Loucy (cell line): ENCODE data around the gene MPDZ.

Experiments used
- H2AFZ ChIP-seq: fragments of 200-600 bp; sonication (generic); 2 replicates; pipeline ENCODE4 v1.6.0; 2016; ENCODE audit warnings: antibody characterized with exemption, mild to moderate bottlenecking, low read length, moderate library complexity
- H3F3A ChIP-seq: fragments of 200-600 bp; 2 replicates; pipeline ENCODE4 v1.6.0; 2016; ENCODE audit warnings: antibody characterized with exemption, low read depth, mild to moderate bottlenecking
- H3K27me3 ChIP-seq: fragments of 200-600 bp; sonication (generic); 2 replicates; pipeline ENCODE4 v1.6.1; 2014; ENCODE audit warnings: low read length, mild to moderate bottlenecking; ENCODE audit not compliant: insufficient read depth, poor library complexity, severe bottlenecking
- H3K36me3 ChIP-seq: fragments of 200-600 bp; sonication (generic); 2 replicates; pipeline ENCODE4 v1.6.1; 2016; ENCODE audit warnings: low read length; ENCODE audit not compliant: insufficient read depth
- H3K4me1 ChIP-seq: fragments of 200-600 bp; sonication (generic); 2 replicates; pipeline ENCODE4 v1.5.1; 2014; ENCODE audit warnings: low read length, mild to moderate bottlenecking; ENCODE audit not compliant: insufficient read depth, poor library complexity, severe bottlenecking
- H3K4me2 ChIP-seq: fragments of 200-600 bp; sonication (generic); 2 replicates; pipeline ENCODE4 v1.6.0; 2014; ENCODE audit warnings: antibody characterized with exemption, low read length, low read depth, mild to moderate bottlenecking; ENCODE audit not compliant: poor library complexity, severe bottlenecking
- H3K4me3 ChIP-seq: fragments of 200-600 bp; sonication (generic); 2 replicates; pipeline ENCODE4 v1.5.1; 2014; ENCODE audit warnings: low read length, mild to moderate bottlenecking, mixed read lengths; ENCODE audit not compliant: poor library complexity, severe bottlenecking
- H3K79me2 ChIP-seq: fragments of 200-600 bp; sonication (generic); 2 replicates; pipeline ENCODE4 v1.6.1; 2014; ENCODE audit warnings: low read length; ENCODE audit not compliant: insufficient read depth
- H3K9ac ChIP-seq: fragments of 200-600 bp; sonication (generic); 2 replicates; pipeline ENCODE4 v1.6.0; 2014; ENCODE audit warnings: mild to moderate bottlenecking, low read depth, low read length, moderate library complexity; ENCODE audit not compliant: poor library complexity, severe bottlenecking
- H3K9me2 ChIP-seq: fragments of 200-600 bp; sonication (generic); replicated peaks from 2 replicates; pipeline ENCODE4 v1.6.1; 2016; ENCODE audit warnings: low read depth, low read length, mixed read lengths
- H3K9me3 ChIP-seq: fragments of 200-600 bp; sonication (generic); 2 replicates; pipeline ENCODE4 v1.6.1; 2014; ENCODE audit warnings: mild to moderate bottlenecking, antibody characterized with exemption, low read length, low read depth; ENCODE audit not compliant: insufficient read depth
- H4K20me1 ChIP-seq: fragments of 200-600 bp; sonication (generic); 2 replicates; pipeline ENCODE4 v1.6.0; 2014; ENCODE audit warnings: antibody characterized with exemption, low read length, mild to moderate bottlenecking; ENCODE audit not compliant: insufficient read depth, poor library complexity, severe bottlenecking
- CTCF ChIP-seq: fragments of 200-600 bp; sonication (generic); conservative IDR thresholded peaks from 2 replicates; pipeline ENCODE4 v1.5.1; 2014; ENCODE audit warnings: mild to moderate bottlenecking, antibody characterized with exemption, low read length
- EZH2phosphoT487 ChIP-seq: fragments of 200-600 bp; IDR thresholded peaks from 2 replicates; pipeline ENCODE4 v1.6.1; 2018; ENCODE audit warnings: antibody characterized with exemption, mild to moderate bottlenecking, moderate library complexity, borderline replicate concordance

MPDZ gene

GRCh38 chr9:13143281-13143680 is 136.2 kb downstream of the MPDZ start:
- H3K9ac ChIP-seq, result no peak overlapping the region
- no peaks in the 10 kb centered on the region for H3K4me1 ChIP-seq
- H4K20me1 ChIP-seq, result no peaks in the 10 kb centered on the region
- no peaks in the 10 kb centered on the region for H3K9me2 ChIP-seq
- H2AFZ ChIP-seq, result no peak overlapping the region
- H3K4me2 ChIP-seq, result no peak overlapping the region
- H3F3A ChIP-seq, result no peaks in the 10 kb centered on the region
- H3K4me3 ChIP-seq, result no peak overlapping the region
- no peaks in the 10 kb centered on the region for H3K9me3 ChIP-seq
- H3K36me3 ChIP-seq, result no peaks in the 10 kb centered on the region
- no peaks in the 10 kb centered on the region for H3K79me2 ChIP-seq
- H3K27me3 ChIP-seq, result no peaks in the 10 kb centered on the region
- TF ChIP-seq CTCF (no peak), EZH2phosphoT487 (no peak)

GRCh38 chr9:13142776-13143175 is 136.7 kb downstream of the MPDZ start:
- H3K9ac ChIP-seq, result no peak overlapping the region
- TF ChIP-seq EZH2phosphoT487, result no peak
- no peak for TF ChIP-seq CTCF
- no peak overlapping the region for H3K4me2 ChIP-seq
- no peaks in the 10 kb centered on the region for H4K20me1 ChIP-seq
- H3K4me1 ChIP-seq, result no peaks in the 10 kb centered on the region
- no peaks in the 10 kb centered on the region for H3K9me2 ChIP-seq
- no peak overlapping the region for H2AFZ ChIP-seq
- no peaks in the 10 kb centered on the region for H3K27me3 ChIP-seq
- no peak overlapping the region for H3K4me3 ChIP-seq
- H3K9me3 ChIP-seq, result no peaks in the 10 kb centered on the region
- no peaks in the 10 kb centered on the region for H3K79me2 ChIP-seq
- no peaks in the 10 kb centered on the region for H3F3A ChIP-seq
- H3K36me3 ChIP-seq, result no peaks in the 10 kb centered on the region

GRCh38 chr9:13141629-13142028 is 137.9 kb downstream of the MPDZ start:
- Histone ChIP-seq H3K4me2 (no peak overlapping the region), H3K9me2 (no peaks in the 10 kb centered on the region), H4K20me1 (no peaks in the 10 kb centered on the region), H3K4me3 (no peak overlapping the region), H2AFZ (no peak overlapping the region), H3K9me3 (no peaks in the 10 kb centered on the region), H3F3A (no peaks in the 10 kb centered on the region), H3K4me1 (no peaks in the 10 kb centered on the region), H3K79me2 (no peaks in the 10 kb centered on the region), H3K36me3 (no peaks in the 10 kb centered on the region), H3K27me3 (no peaks in the 10 kb centered on the region), H3K9ac (no peak overlapping the region)
- no peak for TF ChIP-seq EZH2phosphoT487
- TF ChIP-seq CTCF, result no peak
